ENCODE measurements around the gene ACTL8. TPM values are rescaled to one million over a fixed set of nuclear protein-coding genes. Genes with fewer than 3 reads are reported as not detected.

The ACTL8 gene
- polyA plus RNA-seq (2012; ENCODE audit: missing spikeins), result not detected

GRCh38 chr1:17755120-17755519, at the start of gene ACTL8:
ACTL8 (plus strand) TSS chr1:17755333; CDS start chr1:17823009, 67,676 bp downstream.
- no peak for DNase-seq (ENCODE audit: insufficient read length)
- FAIRE-seq, result no peak
- no peak for TF ChIP-seq TAF1 (IDR thresholded peaks at IDR 0.05; ENCODE audit: borderline replicate concordance, low read depth, low read length)

- no peak for DNase-seq (ENCODE audit: insufficient read length)
- TF ChIP-seq TAF1 (IDR thresholded peaks at IDR 0.05; ENCODE audit: borderline replicate concordance, low read depth, low read length), result no peak
- no peak for TF ChIP-seq POLR2AphosphoS5 (IDR thresholded peaks at IDR 0.05; ENCODE audit: low read depth, low read length)
- no peak for TF ChIP-seq POLR2A (IDR thresholded peaks at IDR 0.05; ENCODE audit: low read depth, low read length)
- no peak for FAIRE-seq
Observed at GRCh38 chr1:17706445-17706844, 48.7 kb upstream of the ACTL8 start.

GRCh38 chr1:17709981-17710380, 45.2 kb upstream of the ACTL8 start:
- DNase-seq (ENCODE audit: insufficient read length) (no peak), FAIRE-seq (no peak)
- TF ChIP-seq POLR2AphosphoS5 (IDR thresholded peaks at IDR 0.05; ENCODE audit: low read depth, low read length) (no peak), TAF1 (IDR thresholded peaks at IDR 0.05; ENCODE audit: borderline replicate concordance, low read depth, low read length) (no peak), POLR2A (IDR thresholded peaks at IDR 0.05; ENCODE audit: low read depth, low read length) (no peak)

GRCh38 chr1:17710889-17711576, 44.1 kb upstream of the ACTL8 start:
- no peak for FAIRE-seq

GRCh38 chr1:17711577-17711910, 43.6 kb upstream of the ACTL8 start:
- DNase-seq (ENCODE audit: insufficient read length), result no peak
- FAIRE-seq, result no peak
- no peak for TF ChIP-seq POLR2AphosphoS5 (IDR thresholded peaks at IDR 0.05; ENCODE audit: low read depth, low read length)
- TF ChIP-seq POLR2A (IDR thresholded peaks at IDR 0.05; ENCODE audit: low read depth, low read length), result no peak
- no peak for TF ChIP-seq TAF1 (IDR thresholded peaks at IDR 0.05; ENCODE audit: borderline replicate concordance, low read depth, low read length)

More at GRCh38 chr1:17710889-17711576, 44.1 kb upstream of the ACTL8 start:
- DNase-seq (ENCODE audit: insufficient read length), result no peak
- TF ChIP-seq POLR2A (IDR thresholded peaks at IDR 0.05; ENCODE audit: low read depth, low read length), result no peak
- no peak for TF ChIP-seq TAF1 (IDR thresholded peaks at IDR 0.05; ENCODE audit: borderline replicate concordance, low read depth, low read length)
- no peak for TF ChIP-seq POLR2AphosphoS5 (IDR thresholded peaks at IDR 0.05; ENCODE audit: low read depth, low read length)

- no peak for TF ChIP-seq POLR2A (IDR thresholded peaks at IDR 0.05; ENCODE audit: low read depth, low read length)
- TF ChIP-seq POLR2AphosphoS5 (IDR thresholded peaks at IDR 0.05; ENCODE audit: low read depth, low read length), result no peak
- no peak for TF ChIP-seq TAF1 (IDR thresholded peaks at IDR 0.05; ENCODE audit: borderline replicate concordance, low read depth, low read length)
- DNase-seq (ENCODE audit: insufficient read length) (no peak), FAIRE-seq (no peak)
Observed at GRCh38 chr1:17711941-17712340, 43.2 kb upstream of the ACTL8 start.

- FAIRE-seq (no peak), DNase-seq (ENCODE audit: insufficient read length) (no peak)
- TF ChIP-seq POLR2AphosphoS5 (IDR thresholded peaks at IDR 0.05; ENCODE audit: low read depth, low read length), result no peak
- no peak for TF ChIP-seq POLR2A (IDR thresholded peaks at IDR 0.05; ENCODE audit: low read depth, low read length)
- no peak for TF ChIP-seq TAF1 (IDR thresholded peaks at IDR 0.05; ENCODE audit: borderline replicate concordance, low read depth, low read length)
Observed at GRCh38 chr1:17713993-17714392, 41.1 kb upstream of the ACTL8 start.

- no peak for TF ChIP-seq POLR2AphosphoS5 (IDR thresholded peaks at IDR 0.05; ENCODE audit: low read depth, low read length)
- FAIRE-seq, result no peak
- no peak for DNase-seq (ENCODE audit: insufficient read length)
Observed at GRCh38 chr1:17717594-17718535, 37.3 kb upstream of the ACTL8 start.

GRCh38 chr1:17719874-17720273, 35.3 kb upstream of the ACTL8 start:
- FAIRE-seq (no peak), DNase-seq (ENCODE audit: insufficient read length) (no peak)
- no peak for TF ChIP-seq TAF1 (IDR thresholded peaks at IDR 0.05; ENCODE audit: borderline replicate concordance, low read depth, low read length)
- no peak for TF ChIP-seq POLR2A (IDR thresholded peaks at IDR 0.05; ENCODE audit: low read depth, low read length)
- no peak for TF ChIP-seq POLR2AphosphoS5 (IDR thresholded peaks at IDR 0.05; ENCODE audit: low read depth, low read length)

- FAIRE-seq, result no peak
- no peak for TF ChIP-seq POLR2A (IDR thresholded peaks at IDR 0.05; ENCODE audit: low read depth, low read length)
- no peak for TF ChIP-seq TAF1 (IDR thresholded peaks at IDR 0.05; ENCODE audit: borderline replicate concordance, low read depth, low read length)
- no peak for TF ChIP-seq POLR2AphosphoS5 (IDR thresholded peaks at IDR 0.05; ENCODE audit: low read depth, low read length)
- no peak for DNase-seq (ENCODE audit: insufficient read length)
Observed at GRCh38 chr1:17721444-17721843, 33.7 kb upstream of the ACTL8 start.

- FAIRE-seq (no peak), DNase-seq (ENCODE audit: insufficient read length) (no peak)
- TF ChIP-seq POLR2AphosphoS5 (IDR thresholded peaks at IDR 0.05; ENCODE audit: low read depth, low read length) (no peak), POLR2A (IDR thresholded peaks at IDR 0.05; ENCODE audit: low read depth, low read length) (no peak), TAF1 (IDR thresholded peaks at IDR 0.05; ENCODE audit: borderline replicate concordance, low read depth, low read length) (no peak)
Observed at GRCh38 chr1:17723684-17724083, 31.4 kb upstream of the ACTL8 start.

- no peak for FAIRE-seq
- no peak for TF ChIP-seq POLR2A (IDR thresholded peaks at IDR 0.05; ENCODE audit: low read depth, low read length)
- no peak for TF ChIP-seq TAF1 (IDR thresholded peaks at IDR 0.05; ENCODE audit: borderline replicate concordance, low read depth, low read length)
- TF ChIP-seq POLR2AphosphoS5 (IDR thresholded peaks at IDR 0.05; ENCODE audit: low read depth, low read length), result no peak
- no peak for DNase-seq (ENCODE audit: insufficient read length)
Observed at GRCh38 chr1:17724150-17724549, 31.0 kb upstream of the ACTL8 start.
